ENCODE data around the gene FLT1. TPM values are rescaled to one million over a fixed set of nuclear protein-coding genes. Genes with fewer than 3 reads are reported as not detected.

FLT1 gene
- total RNA-seq, 2 donors from 2014 or later: 3.2 to 10.3 TPM

GRCh38 chr13:28394422-28394821, 100.5 kb downstream of the FLT1 start:
- Histone ChIP-seq H3K9me3 (ENCODE audit: control insufficient read depth, low read length) (no peaks in the 10 kb centered on the region), H3K36me3 (ENCODE audit: control insufficient read depth, insufficient read depth, low read length) (no peaks in the 10 kb centered on the region), H3K4me1 (ENCODE audit: control insufficient read depth, insufficient read depth, low read length) (peaks cover 8% of the 10 kb centered on the region), H3K27ac (ENCODE audit: low read depth, low read length) (no peak overlapping the region), H3K9ac (ENCODE audit: extremely low read depth, low read length, poor library complexity, severe bottlenecking) (no peak overlapping the region), H3K4me3 (ENCODE audit: low read length) (no peak overlapping the region), H3K27me3 (ENCODE audit: control insufficient read depth, insufficient read depth, low read length, poor library complexity, severe bottlenecking) (no peaks in the 10 kb centered on the region)
- WGBS, 2 experiments (ENCODE audit: insufficient coverage in 1 of 2, insufficient read length in 1 of 2): 100% methylated on average over 3 to 4 of the region's 4 CpGs
- DNase-seq: no peak
- Mint-ChIP-seq H3K27me3 (ENCODE audit: insufficient read depth) (no peaks in the 10 kb centered on the region), H3K36me3 (ENCODE audit: low read depth) (no peaks in the 10 kb centered on the region), H3K4me3 (no peak overlapping the region), H3K4me1 (peaks cover 36% of the 10 kb centered on the region), H3K27ac (no peak overlapping the region), H3K9me3 (no peaks in the 10 kb centered on the region)
- no peak for TF ChIP-seq CTCF (conservative IDR thresholded peaks at IDR 0.05)

- Mint-ChIP-seq H3K36me3 (ENCODE audit: low read depth) (no peaks in the 10 kb centered on the region), H3K27me3 (ENCODE audit: insufficient read depth) (no peaks in the 10 kb centered on the region), H3K4me1 (peaks cover 43% of the 10 kb centered on the region), H3K27ac (peak overlapping the region; percentile 13), H3K9me3 (no peaks in the 10 kb centered on the region), H3K4me3 (no peak overlapping the region)
- DNase-seq: no peak
- 86 to 90% methylated on average over 3 to 5 of the region's 5 CpGs for WGBS, 2 experiments (ENCODE audit: insufficient coverage in 1 of 2, insufficient read length in 1 of 2)
- TF ChIP-seq CTCF (conservative IDR thresholded peaks at IDR 0.05): no peak
- H3K27me3 ChIP-seq (ENCODE audit: control insufficient read depth, insufficient read depth, low read length, poor library complexity, severe bottlenecking): no peaks in the 10 kb centered on the region
- no peak overlapping the region for H3K9ac ChIP-seq (ENCODE audit: extremely low read depth, low read length, poor library complexity, severe bottlenecking)
- peaks cover 10% of the 10 kb centered on the region for H3K4me1 ChIP-seq (ENCODE audit: control insufficient read depth, insufficient read depth, low read length)
- H3K9me3 ChIP-seq (ENCODE audit: control insufficient read depth, low read length): no peaks in the 10 kb centered on the region
- peak overlapping the region; percentile 1 for H3K4me3 ChIP-seq (ENCODE audit: low read length)
- no peak overlapping the region for H3K27ac ChIP-seq (ENCODE audit: low read depth, low read length)
- no peaks in the 10 kb centered on the region for H3K36me3 ChIP-seq (ENCODE audit: control insufficient read depth, insufficient read depth, low read length)
Observed at GRCh38 chr13:28392896-28393505, 101.9 kb downstream of the FLT1 start.

- 38% methylated on average over 2 of the region's 2 CpGs; no CpG with 5 or more reads in 1 of the 2 experiments for WGBS, 2 experiments (ENCODE audit: insufficient coverage in 1 of 2, insufficient read length in 1 of 2)
- Histone ChIP-seq H3K9ac (ENCODE audit: extremely low read depth, low read length, poor library complexity, severe bottlenecking) (no peak overlapping the region), H3K36me3 (ENCODE audit: control insufficient read depth, insufficient read depth, low read length) (no peaks in the 10 kb centered on the region), H3K9me3 (ENCODE audit: control insufficient read depth, low read length) (no peaks in the 10 kb centered on the region), H3K27me3 (ENCODE audit: control insufficient read depth, insufficient read depth, low read length, poor library complexity, severe bottlenecking) (no peaks in the 10 kb centered on the region), H3K4me3 (ENCODE audit: low read length) (peak overlapping the region; percentile 1), H3K4me1 (ENCODE audit: control insufficient read depth, insufficient read depth, low read length) (peaks cover 14% of the 10 kb centered on the region), H3K27ac (ENCODE audit: low read depth, low read length) (no peak overlapping the region)
- no peak overlapping the region for H3K4me3 Mint-ChIP-seq
- peaks cover 48% of the 10 kb centered on the region for H3K4me1 Mint-ChIP-seq
- H3K27ac Mint-ChIP-seq: no peak overlapping the region
- TF ChIP-seq CTCF (conservative IDR thresholded peaks at IDR 0.05): no peak
- H3K9me3 Mint-ChIP-seq: no peaks in the 10 kb centered on the region
- DNase-seq: no peak
- no peaks in the 10 kb centered on the region for H3K36me3 Mint-ChIP-seq (ENCODE audit: low read depth)
- no peaks in the 10 kb centered on the region for H3K27me3 Mint-ChIP-seq (ENCODE audit: insufficient read depth)
Observed at GRCh38 chr13:28392428-28392827, 102.5 kb downstream of the FLT1 start.
